A549 (cell line): ENCODE results near the gene RAB38.

Experiments
- CTCF ChIP-seq: fragments of >200 bp; sonication (Bioruptor Twin); formaldehyde crosslinking; IDR thresholded peaks from 3 replicates; pipeline ENCODE4 v1.5.1; 2016
- EHMT2 ChIP-seq: fragments of 200-600 bp; sonication (generic); IDR thresholded peaks from 2 replicates; pipeline ENCODE4 v1.6.1; 2016; ENCODE audit warnings: antibody characterized with exemption, low read depth, mild to moderate bottlenecking, moderate library complexity
- EP300 ChIP-seq, 2 experiments: fragments of >200 bp; sonication (Bioruptor Twin); formaldehyde crosslinking; IDR thresholded peaks; 2 replicates in 1 of 2; 3 replicates in 1 of 2; pipeline ENCODE4 v1.6.1; 2016 to 2017
- FOSL2 ChIP-seq, 2 experiments: fragments of 450-650 bp in 1 of 2; fragments of >200 bp in 1 of 2; sonication (Bioruptor Twin) in 1 of 2; formaldehyde crosslinking; IDR thresholded peaks; 2 replicates each; pipeline versions ENCODE4 v1.5.0 to v1.6.1; 2016 to 2020; ENCODE audit warnings: mild to moderate bottlenecking in 1 of 2, moderate library complexity in 1 of 2
- MAX ChIP-seq: IDR thresholded peaks from 2 replicates; pipeline ENCODE4 v1.6.1; 2012
- NR3C1 ChIP-seq: fragments of >200 bp; sonication (Bioruptor Twin); formaldehyde crosslinking; IDR thresholded peaks from 3 replicates; pipeline ENCODE4 v1.6.1; 2017
- PBX3 ChIP-seq: IDR thresholded peaks from 2 replicates; pipeline ENCODE4 v1.6.1; 2012
- POLR2A ChIP-seq: IDR thresholded peaks from 2 replicates; pipeline ENCODE4 v1.6.1; 2012; ENCODE audit warnings: mild to moderate bottlenecking, low read length
- REST ChIP-seq: fragments of 200-600 bp; sonication (generic); IDR thresholded peaks from 2 replicates; pipeline ENCODE4 v1.6.1; 2016; ENCODE audit warnings: antibody characterized with exemption, mild to moderate bottlenecking, moderate library complexity
- SMC3 ChIP-seq: fragments of >200 bp; sonication (Bioruptor Twin); formaldehyde crosslinking; IDR thresholded peaks from 3 replicates; pipeline ENCODE4 v1.6.1; 2018; ENCODE audit warnings: inconsistent platforms

- no peak for TF ChIP-seq CTCF
- no peak for TF ChIP-seq REST
- TF ChIP-seq SMC3, result no peak
- no peak for TF ChIP-seq NR3C1
- TF ChIP-seq POLR2A, result no peak
- no peak for TF ChIP-seq PBX3
- no peak for TF ChIP-seq EP300 (IDR thresholded peaks at IDR 0.05)
- TF ChIP-seq EHMT2, result no peak
- no peak for TF ChIP-seq MAX
- TF ChIP-seq FOSL2 (IDR thresholded peaks at IDR 0.05), result no peak
- TF ChIP-seq FOSL2 (CRISPR knock-in tag; IDR thresholded peaks at IDR 0.05), result no peak
These were observed 10.9 kb downstream of the RAB38 start for GRCh38 chr11:88164320-88164719.
